IPS-NIHi11 (cell line): Measurements from ENCODE around the gene AKIRIN2.
"Not testable (repeated sequence)": the region's sequence is repeated elsewhere in the genome, so short reads cannot be mapped to it uniquely, and the experiment has no call there.

ENCODE experiments used
- DNase-seq: peaks from one replicate; pipeline ENCODE4 v3.0.0; 2012; ENCODE audit warnings: mixed read lengths, low spot score

The AKIRIN2 gene

DNA sequence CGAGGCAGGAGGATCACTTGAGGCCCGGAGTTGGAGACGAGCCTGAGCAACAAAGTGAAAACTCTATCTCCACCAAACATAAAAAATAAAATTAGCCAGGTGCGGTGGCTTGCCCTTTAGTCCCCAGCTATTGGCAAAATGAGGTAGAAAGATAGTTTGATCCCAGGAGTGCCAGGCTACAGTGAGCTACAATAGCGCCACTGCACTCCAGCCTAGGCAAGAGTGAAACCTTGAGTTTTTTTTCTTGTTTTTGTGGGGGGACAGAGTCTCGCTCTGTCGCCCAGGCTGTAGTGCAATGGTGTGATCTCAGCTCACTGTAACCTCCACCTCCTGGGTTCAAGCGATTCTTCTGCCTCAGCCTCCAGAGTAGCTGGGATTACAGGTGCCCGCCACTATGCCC lies 14.1 kb downstream of the AKIRIN2 start:
- not testable (repeated sequence) for DNase-seq

DNA sequence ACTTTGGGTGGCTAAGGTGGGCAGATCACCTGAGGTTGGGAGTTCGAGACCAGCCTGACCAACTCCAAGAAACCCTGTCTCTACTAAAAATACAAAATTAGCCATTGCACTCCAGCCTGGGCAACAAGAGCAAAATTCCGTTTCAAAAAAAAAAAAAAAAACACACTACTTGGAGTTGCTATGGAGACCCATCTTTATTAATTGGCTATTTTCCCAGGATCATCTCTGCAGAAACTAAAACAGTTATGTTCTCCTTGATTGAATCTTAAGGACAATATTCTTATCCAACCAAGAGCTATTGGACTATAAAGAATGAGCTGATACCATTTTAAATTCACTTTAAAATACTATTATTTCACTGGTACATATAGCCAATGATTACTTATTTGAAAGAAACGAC lies 14.7 kb downstream of the AKIRIN2 start:
- DNase-seq = no peak

DNA sequence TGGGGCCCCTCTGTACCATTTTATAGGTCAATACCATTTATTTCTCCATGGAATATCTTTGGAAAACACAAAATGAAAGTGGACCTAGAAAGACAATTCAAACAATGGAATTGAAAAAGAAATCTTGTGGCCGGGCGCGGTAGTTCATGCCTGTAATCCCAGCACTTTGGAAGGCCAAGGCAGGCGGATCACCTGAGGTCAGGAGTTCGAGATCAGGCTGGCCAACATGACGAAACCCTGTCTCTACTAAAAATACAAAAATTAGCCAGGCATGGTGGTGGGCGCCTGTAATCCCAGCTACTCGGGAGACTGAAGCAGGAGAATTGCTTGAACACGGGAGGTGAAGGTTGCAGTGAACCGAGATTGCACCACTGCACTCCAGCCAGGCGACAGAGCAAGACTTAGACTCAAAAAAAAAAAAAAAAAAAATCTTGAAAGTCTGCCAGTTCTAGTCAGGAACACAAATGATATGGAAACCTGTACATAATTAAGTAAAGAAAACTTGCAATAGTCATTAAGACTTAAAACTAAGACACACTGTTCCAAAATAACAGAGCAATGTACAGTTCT lies 15.3 kb downstream of the AKIRIN2 start:
- not testable (repeated sequence) for DNase-seq

DNA sequence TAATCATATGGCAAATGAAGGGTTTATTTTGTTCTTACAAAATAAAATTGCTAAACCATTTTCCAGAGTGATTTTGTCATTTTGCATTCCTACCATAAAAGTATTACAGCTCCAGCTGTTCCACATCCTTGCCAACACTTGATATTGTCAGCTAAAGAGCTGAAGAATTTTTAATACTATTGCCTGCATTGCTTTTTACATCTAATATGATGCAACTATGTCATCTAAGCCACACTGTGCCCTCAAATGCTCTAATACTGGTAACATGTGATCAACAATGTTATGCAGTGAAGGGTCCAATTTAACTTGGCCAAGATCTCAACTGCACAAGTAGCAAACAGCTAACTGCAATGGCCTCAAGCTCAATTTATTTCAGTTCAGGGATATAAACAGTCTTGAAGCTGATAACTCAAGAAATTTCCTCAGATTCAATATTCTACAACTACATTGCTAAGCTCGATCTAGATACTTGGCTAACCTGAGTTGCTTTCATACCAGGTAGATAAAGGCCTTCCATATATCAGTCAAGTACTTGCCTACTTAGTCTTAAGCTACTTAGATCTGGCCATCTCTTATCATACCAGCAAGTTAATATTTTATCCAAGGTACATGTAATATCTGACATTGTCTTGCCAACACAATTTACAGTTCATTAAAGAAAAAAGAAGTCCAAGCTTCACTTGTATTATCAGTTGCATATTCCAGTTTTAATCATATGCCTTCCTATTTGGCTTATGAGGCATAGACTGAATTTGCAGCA lies 17.0 kb downstream of the AKIRIN2 start:
- DNase-seq = no peak

DNA sequence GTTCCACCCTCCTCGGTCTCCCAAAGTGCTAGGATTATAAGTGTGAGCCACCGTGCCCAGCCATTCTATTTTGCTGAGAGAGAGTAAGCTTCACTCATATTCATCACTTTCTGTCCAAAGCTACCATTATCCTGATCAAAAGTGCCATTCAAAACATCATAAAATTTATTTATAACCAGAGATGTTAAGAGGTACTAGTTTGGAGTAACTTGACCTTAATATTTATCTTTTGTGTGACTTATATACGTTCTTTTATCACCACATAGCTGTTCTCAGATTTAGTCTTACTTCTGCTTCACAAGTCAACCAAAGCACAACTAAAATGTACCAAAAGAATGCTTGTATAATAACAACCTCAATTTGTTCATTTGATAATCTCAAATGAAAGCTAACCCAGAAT lies 18.1 kb downstream of the AKIRIN2 start:
- no peak for DNase-seq

DNA sequence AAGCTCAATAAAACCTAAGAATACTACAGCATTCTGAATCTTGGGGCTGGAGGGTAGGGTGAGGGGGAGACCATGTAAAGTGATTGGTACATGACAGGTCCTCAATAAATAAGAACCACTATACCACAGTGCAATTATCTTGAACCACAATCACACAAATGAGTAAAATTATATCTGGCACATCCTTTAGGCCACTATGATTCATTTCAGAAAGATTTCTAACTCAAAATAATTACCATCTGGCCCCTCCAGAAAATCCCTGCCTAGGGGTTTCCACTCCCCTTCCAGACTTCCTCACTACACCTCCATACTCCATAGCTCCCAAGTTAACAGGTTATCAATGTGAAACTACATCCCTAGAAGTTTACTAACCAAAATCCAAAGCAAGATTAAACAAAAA lies 19.7 kb downstream of the AKIRIN2 start:
- DNase-seq = no peak

DNA sequence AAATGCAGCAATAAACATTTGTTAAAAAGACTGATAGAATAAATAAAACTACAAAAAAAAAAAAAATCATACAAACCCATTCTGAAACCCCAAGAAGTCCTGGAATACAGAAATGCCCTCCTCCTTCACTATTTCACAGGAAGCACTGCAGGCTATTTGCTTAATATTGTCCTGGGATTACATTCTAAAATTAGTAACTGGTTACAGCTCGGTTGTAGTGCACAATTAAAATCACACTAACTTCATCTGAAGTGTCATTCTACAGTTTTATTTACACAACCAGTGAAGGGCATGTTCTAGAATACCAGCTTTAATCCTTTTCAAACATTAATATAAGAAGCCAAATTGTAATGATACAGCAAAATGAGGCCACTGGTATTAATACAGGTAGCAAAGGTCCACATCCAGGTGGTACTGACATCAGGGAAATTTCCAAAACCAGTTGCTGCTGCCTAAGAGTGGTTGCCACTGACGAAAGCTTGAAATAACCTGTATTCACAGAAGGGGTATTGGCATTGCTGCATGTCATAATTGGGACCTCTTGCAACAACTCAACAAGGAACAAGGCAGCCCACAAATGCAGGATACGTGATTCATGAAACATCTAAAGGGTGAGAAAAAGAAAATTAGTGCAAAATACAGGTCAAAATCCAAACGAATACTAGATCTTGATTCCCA lies 26.9 kb downstream of the AKIRIN2 start:
- DNase-seq = no peak

DNA sequence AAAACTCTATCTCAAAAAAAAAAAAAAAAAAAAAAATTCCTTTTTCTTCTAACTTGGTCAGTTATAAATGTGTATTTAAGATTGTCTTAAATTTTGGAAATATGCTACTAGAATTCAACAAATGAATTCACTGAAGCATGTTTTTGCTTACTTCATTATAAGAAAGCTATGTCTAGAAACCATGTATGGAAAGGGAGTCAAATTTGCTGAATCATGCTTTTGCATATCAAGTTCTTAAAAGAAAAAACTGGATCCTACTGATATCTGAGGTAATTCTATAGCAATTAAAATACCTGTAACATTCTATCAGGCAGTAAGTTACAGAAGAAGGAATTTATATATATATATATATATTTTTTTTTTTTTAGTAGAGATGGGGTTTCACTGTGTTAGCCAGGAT lies 27.7 kb downstream of the AKIRIN2 start:
- DNase-seq = no peak

DNA sequence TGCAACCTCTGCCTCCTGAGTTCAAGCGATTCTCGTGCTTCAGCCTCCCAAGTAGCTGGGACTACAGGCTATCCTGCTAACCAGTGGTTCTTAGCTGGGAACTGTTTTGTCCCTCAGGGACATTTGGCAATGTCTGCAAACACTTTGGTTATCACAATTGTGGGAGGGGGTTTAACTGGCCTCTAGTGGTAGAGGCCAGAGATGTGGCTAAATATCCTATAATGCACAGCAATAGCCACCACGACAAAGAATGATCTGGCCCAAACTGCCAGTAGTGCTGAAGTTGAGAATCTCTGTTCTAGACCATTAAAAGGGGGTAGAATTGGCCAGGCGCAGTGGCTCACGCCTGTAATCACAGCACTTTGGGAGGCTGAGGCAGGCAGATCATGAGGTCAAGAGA lies 28.8 kb downstream of the AKIRIN2 start:
- DNase-seq = no peak

DNA sequence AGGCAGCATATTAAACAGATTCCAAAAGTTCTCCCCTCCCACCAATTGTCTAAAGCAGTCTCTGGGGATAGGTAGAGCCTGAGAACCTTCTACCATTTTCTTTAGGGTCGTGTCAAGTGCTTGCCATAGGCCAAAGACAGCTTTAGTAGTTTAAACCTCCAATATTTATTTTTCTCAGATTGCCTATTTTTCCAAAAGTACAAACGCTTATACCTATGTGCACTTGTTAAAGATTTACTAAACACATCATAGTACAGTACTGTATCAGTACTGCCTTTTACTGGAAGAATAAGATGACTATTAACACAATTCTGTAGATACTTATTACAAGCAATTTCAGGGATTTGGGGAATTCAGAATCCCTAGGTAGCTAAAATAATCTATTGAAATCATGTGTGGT lies 29.4 kb downstream of the AKIRIN2 start:
- no peak for DNase-seq

DNA sequence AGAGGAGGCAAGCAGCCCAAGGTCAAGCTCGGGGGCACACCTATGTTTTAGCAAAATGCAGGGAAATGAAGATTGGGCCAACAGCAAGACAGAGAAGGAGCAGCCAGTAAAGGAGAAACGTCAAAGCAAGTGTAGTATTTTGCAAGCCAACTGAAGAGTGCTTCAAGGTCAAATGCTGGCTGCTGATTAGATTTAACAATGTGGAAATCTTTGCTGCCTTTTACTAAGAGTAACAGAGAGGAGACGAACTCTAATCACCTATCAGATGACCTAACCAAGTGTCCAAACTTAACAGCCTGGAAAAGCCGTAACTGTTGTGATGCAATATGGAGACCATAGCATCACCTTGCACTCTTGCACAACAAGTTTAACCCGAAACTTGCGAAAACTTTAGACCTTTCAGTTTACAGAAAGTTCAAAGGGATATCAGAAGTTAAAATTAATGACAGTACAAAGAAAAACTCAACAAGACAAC lies 30.4 kb downstream of the AKIRIN2 start:
- DNase-seq = no peak

DNA sequence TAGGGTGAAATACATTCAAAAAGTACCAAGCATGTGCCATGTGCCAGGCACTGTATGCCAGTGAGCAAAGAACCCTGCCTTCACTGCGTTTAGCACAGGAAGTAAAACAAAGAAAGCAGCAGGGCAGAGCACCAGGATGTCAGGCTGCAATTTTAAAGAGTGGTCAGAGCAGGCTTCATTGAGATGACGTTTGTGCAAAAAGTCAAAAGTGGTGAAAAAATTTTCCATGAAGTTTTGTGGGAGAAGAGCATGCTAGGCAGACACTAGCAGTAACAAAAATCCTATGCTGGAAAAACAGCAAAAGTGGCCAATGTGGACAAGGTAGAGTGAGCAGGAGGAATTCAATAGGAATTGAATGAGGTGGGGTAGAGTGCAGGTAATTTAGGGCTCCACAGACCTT lies 31.3 kb downstream of the AKIRIN2 start:
- no peak for DNase-seq

DNA sequence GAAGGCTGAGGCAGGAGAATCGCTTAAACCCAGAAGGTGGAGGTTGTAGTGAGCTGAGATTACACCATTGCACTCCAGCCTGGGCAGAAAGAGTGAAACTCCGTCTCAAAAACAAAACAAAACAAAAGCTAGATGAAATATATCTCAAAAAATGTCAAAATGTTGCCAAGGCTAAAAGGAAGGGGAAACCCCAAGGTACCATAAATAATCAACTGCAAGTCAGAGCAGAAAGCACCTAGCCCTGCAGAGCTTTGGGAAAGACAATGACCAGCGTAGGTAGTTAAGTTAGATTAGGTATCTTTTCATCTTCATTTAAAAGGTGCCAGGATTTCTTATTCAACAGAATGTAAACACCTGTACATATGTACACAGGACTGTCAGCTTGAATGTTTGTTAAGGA lies 33.0 kb downstream of the AKIRIN2 start:
- no peak for DNase-seq

DNA sequence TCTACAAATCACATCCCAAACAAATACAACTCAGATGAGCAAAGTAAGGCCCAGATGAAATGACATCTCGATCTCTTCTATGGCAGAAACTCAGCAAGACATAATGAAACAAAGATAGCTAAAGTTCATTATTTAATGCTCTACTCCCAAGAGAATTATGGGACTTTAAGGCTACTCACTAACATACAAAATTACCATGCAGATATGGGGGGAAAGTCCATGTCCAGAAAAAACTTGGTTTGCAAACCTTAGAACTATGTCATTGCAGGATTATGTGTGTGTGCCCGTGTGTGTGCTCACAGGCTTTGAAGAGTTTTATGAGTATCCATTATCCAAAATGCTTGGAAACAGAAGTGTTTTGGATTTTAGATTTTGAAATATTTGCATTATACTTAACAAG lies 34.0 kb downstream of the AKIRIN2 start:
- DNase-seq = no peak

DNA sequence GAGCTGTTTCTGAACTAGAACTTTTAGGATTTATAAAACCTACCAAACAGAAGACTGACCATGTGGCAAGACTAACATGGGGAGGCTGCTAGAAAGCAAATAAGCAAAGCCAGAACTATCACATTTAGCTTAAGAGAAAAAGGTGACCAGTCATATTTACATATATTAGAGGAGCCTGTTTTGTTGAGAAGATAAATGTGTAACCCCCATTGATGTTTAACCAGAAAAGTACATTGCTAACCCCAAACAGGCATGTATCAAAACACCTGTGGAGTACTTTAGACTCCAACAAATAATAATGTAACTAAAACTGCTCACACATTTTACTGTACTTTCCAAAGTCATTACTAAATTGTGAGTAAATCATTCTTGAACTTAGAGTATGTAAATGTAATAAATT lies 35.0 kb downstream of the AKIRIN2 start:
- DNase-seq = no peak

DNA sequence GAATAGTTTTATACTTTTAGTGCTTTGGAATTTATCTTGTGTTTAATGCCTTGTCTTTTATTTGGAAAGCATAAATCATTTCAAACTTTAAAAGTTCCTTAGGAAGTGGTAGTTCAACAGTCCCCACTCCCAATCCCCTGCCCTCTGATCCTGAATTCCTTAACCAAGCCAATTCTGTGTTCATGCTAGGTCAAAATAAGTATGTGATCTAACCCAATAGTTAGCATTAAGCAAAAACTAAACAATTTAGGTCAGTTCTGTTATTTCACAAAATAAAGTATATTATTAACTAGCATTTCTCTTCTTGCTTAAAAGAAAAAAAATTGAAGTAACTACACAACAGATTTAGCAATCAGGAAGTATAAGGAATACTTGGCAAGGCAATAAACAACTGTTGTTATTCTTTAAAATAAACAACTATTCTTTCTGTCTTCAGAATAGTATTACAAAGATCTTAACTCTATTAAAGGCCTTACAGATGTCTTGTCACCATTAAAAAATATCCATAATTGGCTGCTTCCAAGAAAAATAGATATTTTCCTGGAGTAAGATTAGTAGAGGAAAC lies 37.0 kb downstream of the AKIRIN2 start:
- DNase-seq = no peak

DNA sequence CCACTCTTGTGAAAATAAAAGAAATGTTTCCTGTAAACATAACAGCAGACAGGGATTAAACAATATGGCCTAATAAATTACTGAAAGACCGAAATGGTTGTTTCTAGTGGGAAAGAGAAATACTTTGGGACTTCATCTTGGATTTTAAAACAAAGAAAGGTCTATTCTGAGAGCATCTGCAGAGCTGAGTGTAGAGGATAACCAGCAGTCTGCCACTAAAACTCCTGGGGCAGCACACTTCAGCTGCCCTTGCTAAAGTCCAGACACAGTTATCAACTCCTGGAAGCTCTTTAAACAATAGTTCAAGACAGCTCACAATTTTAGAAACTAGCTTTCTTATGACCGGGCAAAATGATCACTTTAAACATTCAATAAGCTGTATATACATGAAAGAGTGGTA lies 38.6 kb downstream of the AKIRIN2 start:
- no peak for DNase-seq

DNA sequence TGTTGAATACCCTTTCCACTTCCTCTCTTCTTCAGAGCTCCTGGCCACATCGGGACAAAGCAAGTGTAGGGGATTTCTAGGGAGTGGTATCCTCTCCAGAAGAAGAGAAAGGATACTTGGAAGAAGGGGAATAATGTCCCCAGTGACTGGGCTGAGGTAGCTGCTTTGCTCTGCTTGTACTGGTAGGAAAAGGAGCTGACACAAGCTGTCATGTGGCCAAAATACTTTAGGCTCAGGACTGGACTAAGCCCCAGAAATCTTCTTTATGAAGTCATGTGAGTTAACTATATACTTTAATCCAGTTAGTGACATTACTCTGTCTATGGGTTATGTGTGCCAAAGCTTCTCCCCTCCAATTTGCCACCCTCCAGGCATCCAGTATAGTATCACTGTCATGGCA lies 40.5 kb downstream of the AKIRIN2 start:
- no peak for DNase-seq

DNA sequence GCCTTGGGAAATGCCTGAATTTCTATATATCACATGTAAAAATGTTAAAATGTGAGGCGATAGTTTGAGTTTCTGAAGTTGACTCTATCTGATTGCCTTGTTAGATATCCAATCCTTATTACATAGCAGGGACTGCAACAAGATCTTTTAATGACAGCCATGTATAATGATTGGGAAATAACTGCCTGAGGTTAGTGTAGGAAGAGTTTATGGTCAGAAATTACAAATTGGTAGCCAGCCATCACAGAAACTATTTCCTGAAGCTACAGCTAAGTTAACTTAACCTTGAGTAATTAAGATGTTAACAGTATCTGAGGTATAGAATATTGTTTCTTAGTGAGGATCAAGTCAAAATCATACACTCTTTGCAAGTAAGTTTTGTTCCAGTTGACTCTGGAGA lies 41.0 kb downstream of the AKIRIN2 start:
- no peak for DNase-seq

DNA sequence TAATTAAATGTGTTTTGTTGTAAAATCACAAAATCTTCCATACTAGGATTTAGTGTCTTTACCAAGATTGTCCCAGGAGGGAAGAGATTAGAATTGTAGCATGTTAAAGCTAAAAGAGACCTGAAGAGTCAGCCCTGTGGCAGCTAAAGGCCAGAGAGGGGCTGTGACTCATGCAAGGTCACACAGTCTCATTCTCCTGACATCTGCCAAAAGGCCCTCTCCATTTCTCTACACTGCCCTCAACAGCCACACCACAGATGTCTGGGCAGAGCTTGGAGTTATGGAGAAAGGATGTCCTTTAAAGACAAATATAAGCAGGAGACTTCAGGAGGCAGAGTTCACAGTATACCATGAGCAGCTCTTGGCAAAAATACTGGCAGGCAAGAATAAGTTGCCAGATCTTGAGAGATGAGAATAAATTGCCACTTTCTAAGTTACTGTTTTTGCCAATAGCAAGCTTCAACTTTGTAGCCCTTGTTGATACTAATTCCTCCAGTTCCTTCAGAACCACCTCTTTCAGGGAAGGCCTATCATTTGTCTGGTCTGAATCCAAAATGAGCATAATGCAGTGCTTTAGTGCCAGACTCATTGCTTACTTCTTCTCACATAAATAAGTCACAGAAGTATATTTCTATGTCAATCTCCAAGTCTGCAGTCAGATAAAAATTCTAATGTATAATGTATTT lies 41.7 kb downstream of the AKIRIN2 start:
- DNase-seq = no peak

DNA sequence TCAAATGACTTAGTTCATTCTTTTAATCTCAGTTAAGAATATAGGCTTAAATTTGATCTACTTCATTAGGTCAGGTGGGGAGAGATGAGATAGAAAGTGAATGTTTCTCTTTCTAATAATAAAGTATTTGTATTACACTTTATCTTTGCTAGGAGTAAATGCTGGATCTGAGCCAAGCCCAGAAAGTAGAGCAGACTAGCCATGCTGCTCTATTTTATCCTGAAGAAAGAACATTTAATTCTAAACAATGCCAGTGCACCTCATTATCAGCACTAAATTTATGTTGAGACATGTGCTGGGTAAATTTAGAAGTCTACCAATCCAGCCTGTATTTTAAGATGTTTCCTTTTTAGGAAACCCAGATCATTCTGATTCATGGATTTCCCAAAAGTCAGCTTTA lies 43.5 kb downstream of the AKIRIN2 start:
- no peak for DNase-seq

DNA sequence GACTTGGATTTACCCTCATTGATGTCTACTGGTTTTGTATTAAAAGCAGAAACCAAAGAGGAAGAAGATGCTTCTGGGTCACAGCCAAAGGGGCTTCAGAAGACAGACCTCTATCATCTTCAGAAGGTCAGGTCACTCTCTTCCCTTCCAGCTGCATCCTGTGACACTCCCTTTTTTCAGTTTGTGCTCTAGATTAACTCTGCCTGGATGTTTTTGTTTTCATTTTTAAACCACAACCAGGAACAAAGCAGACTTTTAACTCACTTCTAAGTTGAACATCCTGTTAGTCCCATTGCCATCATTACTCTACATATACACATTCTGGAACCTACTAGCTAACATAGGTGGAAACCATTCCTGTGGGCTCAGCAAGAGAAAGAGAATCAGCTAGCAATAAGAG lies 45.2 kb downstream of the AKIRIN2 start:
- no peak for DNase-seq

DNA sequence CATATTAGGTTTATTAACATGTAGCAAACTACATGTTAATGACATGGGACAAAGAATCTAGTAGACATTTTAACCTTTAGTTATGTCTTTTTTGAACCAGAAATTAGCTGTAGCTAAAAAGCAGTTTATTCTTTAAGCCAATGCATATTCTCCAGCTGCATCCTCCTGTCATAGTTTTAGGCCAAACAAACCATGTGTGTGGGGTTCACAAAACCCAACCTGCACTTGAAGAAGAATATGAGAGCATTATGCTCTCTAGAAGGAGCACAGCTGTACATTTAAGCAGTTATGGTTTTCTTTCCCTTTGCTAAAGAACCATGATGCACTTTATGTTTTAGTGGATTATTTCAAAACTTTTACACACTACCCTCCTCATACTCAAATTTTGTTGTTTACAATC lies 46.2 kb downstream of the AKIRIN2 start:
- no peak for DNase-seq
